Tibial artery (tissue), 4 donors: ENCODE data around the gene BCKDHA.
"Not testable (repeated sequence)": the region's sequence is repeated elsewhere in the genome, so short reads cannot be mapped to it uniquely, and the experiment has no call there.

Source experiments
- DNase-seq, 2 donors: peaks; one replicate each; pipeline ENCODE4 v3.0.0-alpha.2; 2019
- H3K27ac ChIP-seq, 2 donors: fragments of 200-600 bp; sonication (generic) in 1 of 2; 1 replicate in 1 of 2; 2 replicates in 1 of 2; pipeline ENCODE4 v1.5.1; 2018 to 2019; ENCODE audit warnings: mild to moderate bottlenecking in 1 of 2
- H3K27me3 ChIP-seq, 2 donors: fragments of 200-600 bp; sonication (generic) in 1 of 2; one replicate each; pipeline versions ENCODE4 v1.5.1 to v1.6.0; 2016 to 2019
- H3K36me3 ChIP-seq, 3 donors: fragments of 200-600 bp; sonication (generic) in 2 of 3; one replicate each; pipeline ENCODE4 v1.5.1; 2016 to 2019; ENCODE audit warnings: mild to moderate bottlenecking in 2 of 3
- H3K4me1 ChIP-seq, 4 donors: fragments of 200-600 bp; sonication (generic) in 2 of 4; 1 replicate in 3 of 4; 2 replicates in 1 of 4; pipeline ENCODE4 v1.5.1; 2016 to 2019
- H3K4me3 ChIP-seq, 2 donors: fragments of 200-600 bp; sonication (generic) in 1 of 2; 1 replicate in 1 of 2; 2 replicates in 1 of 2; pipeline ENCODE4 v1.5.1; 2018 to 2019; ENCODE audit warnings: mild to moderate bottlenecking in 2 of 2
- H3K9me3 ChIP-seq, 3 donors: fragments of 200-600 bp; sonication (generic) in 1 of 3; one replicate each; pipeline ENCODE4 v1.5.1; 2016 to 2019
- CTCF ChIP-seq, 2 experiments: fragments of 200-600 bp in 1 of 2; fragments of 450-650 bp in 1 of 2; IDR thresholded peaks; one replicate each; pipeline ENCODE4 v1.5.1; 2017 to 2019; ENCODE audit warnings: antibody characterized with exemption in 2 of 2, mild to moderate bottlenecking in 1 of 2, moderate library complexity in 1 of 2
- intact Hi-C: fragments of 100-400 bp; cut with DNase I; formaldehyde crosslinking; loops from one replicate; pipeline ENCODE4 v1.15.0; 2023; ENCODE audit warnings: low total_unique reads

Gene BCKDHA

GRCh38 chr19:41428481-41428859, 30.9 kb downstream of the BCKDHA start:
- H3K4me1 ChIP-seq, result peaks cover 0 to 28% (median 25%) of the 10 kb centered on the region in 4 donors
- peaks cover 24 to 60% (median 43%) of the 10 kb centered on the region in 3 donors for H3K36me3 ChIP-seq

GRCh38 chr19:41430922-41431321, 33.3 kb downstream of the BCKDHA start:
- Histone ChIP-seq H3K27ac (no peak overlapping the region), H3K4me3 (no peak overlapping the region), H3K27me3 (no peaks in the 10 kb centered on the region), H3K4me1 (peaks cover 0 to 26% (median 25%) of the 10 kb centered on the region in 4 donors), H3K36me3 (peaks cover 14 to 48% (median 32%) of the 10 kb centered on the region in 3 donors), H3K9me3 (no peaks in the 10 kb centered on the region)
- no peak for TF ChIP-seq CTCF (IDR thresholded peaks at IDR 0.05)
- no peak for DNase-seq
- intact Hi-C loops, result no loop called here

More at GRCh38 chr19:41428481-41428859, 30.9 kb downstream of the BCKDHA start:
- intact Hi-C loops, result loop anchor here (10.0 kb wide), 1 partner anchor 64 kb away; the partner anchor contains the start of gene B9D2
- Histone ChIP-seq H3K27me3 (no peaks in the 10 kb centered on the region), H3K9me3 (no peaks in the 10 kb centered on the region), H3K27ac (peak overlapping the region; percentile 78), H3K4me3 (peak overlapping the region; percentile 49 to 63)
- TF ChIP-seq CTCF (IDR thresholded peaks at IDR 0.05), result no peak
- DNase-seq, result no peak

- Histone ChIP-seq H3K36me3 (peaks cover 14 to 49% (median 27%) of the 10 kb centered on the region in 3 donors), H3K27ac (no peak overlapping the region), H3K27me3 (no peaks in the 10 kb centered on the region), H3K4me1 (peaks cover 0 to 21% (median 18%) of the 10 kb centered on the region in 4 donors), H3K4me3 (no peak overlapping the region), H3K9me3 (no peaks in the 10 kb centered on the region)
- DNase-seq, result no peak
- TF ChIP-seq CTCF (IDR thresholded peaks at IDR 0.05), result no peak
- intact Hi-C loops, result no loop called here
These were observed 34.1 kb downstream of the BCKDHA start for GRCh38 chr19:41431426-41432386.

- no peak for DNase-seq
- Histone ChIP-seq H3K36me3 (peaks cover 14 to 58% (median 27%) of the 10 kb centered on the region in 3 donors), H3K27me3 (no peaks in the 10 kb centered on the region), H3K4me1 (peaks cover 0 to 7% (median 6%) of the 10 kb centered on the region in 4 donors), H3K9me3 (no peaks in the 10 kb centered on the region), H3K4me3 (no peak overlapping the region), H3K27ac (no peak overlapping the region)
- intact Hi-C loops, result no loop called here
- no peak for TF ChIP-seq CTCF (IDR thresholded peaks at IDR 0.05)
These were observed 35.6 kb downstream of the BCKDHA start for GRCh38 chr19:41433171-41433570.

- peaks cover 14 to 59% (median 27%) of the 10 kb centered on the region in 3 donors for H3K36me3 ChIP-seq
- DNase-seq, result no peak
- H3K27ac ChIP-seq, result no peak overlapping the region
- H3K4me1 ChIP-seq, result peaks cover 0 to 9% (median 6%) of the 10 kb centered on the region in 4 donors
- intact Hi-C loops, result no loop called here
- no peaks in the 10 kb centered on the region for H3K27me3 ChIP-seq
- H3K4me3 ChIP-seq, result no peak overlapping the region
- no peak for TF ChIP-seq CTCF (IDR thresholded peaks at IDR 0.05)
- no peaks in the 10 kb centered on the region for H3K9me3 ChIP-seq
These were observed 36.8 kb downstream of the BCKDHA start for GRCh38 chr19:41434450-41434849.

GRCh38 chr19:41435376-41435775, 37.8 kb downstream of the BCKDHA start:
- H3K9me3 ChIP-seq, H3K27ac ChIP-seq, intact Hi-C loops, H3K4me1 ChIP-seq, H3K4me3 ChIP-seq, H3K27me3 ChIP-seq: not testable (repeated sequence)
- peak in 1 of 2 donors; percentile 46 for DNase-seq
- H3K36me3 ChIP-seq, result peaks cover 14 to 59% (median 27%) of the 10 kb centered on the region in 3 donors
